HG02885 (cell line): ENCODE data around the gene SF3B1.
"Not testable (repeated sequence)": the region's sequence is repeated elsewhere in the genome, so short reads cannot be mapped to it uniquely, and the experiment has no call there.

Experiments used
- ATAC-seq: cut with Tn5 transposase; IDR thresholded peaks from one replicate; pipeline ENCODE4 v1.9.1; 2021; ENCODE audit warnings: mild to moderate bottlenecking; ENCODE audit not compliant: unreplicated experiment, poor library complexity

The SF3B1 gene

DNA sequence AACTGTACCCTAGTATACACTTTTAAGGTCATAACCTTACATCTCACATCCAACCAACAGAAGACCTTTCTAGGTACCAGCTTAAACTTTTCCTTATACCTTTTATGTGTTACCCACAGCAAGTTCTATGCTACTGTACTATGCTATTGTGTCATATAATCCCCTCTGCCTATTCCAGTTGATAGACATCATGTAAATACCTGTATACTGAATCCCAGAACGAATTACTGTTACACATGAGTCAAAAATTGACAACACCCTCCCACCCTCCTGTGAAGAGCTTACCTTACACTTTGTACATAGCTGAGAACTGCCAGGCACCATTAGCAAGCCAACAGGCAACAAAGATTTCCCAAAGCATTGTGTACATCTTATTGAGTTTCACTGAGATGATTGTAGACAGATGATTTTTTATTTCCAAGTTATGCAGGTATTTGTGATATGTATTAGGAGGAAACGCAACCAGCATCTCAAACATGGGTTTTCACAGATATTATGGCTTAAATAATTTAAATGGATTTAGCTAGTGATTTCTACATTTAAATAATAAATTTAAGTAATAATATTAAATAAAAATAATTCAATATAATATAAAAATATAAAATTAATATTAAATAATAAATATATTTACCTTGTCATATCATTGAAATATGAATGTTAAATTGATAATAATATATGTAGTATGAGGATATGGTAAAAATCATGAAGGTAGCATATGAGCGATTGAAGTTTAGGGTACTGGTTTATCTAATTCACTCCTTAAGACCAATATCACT is 81.2 kb downstream of the SF3B1 start:
- no peak for ATAC-seq

DNA sequence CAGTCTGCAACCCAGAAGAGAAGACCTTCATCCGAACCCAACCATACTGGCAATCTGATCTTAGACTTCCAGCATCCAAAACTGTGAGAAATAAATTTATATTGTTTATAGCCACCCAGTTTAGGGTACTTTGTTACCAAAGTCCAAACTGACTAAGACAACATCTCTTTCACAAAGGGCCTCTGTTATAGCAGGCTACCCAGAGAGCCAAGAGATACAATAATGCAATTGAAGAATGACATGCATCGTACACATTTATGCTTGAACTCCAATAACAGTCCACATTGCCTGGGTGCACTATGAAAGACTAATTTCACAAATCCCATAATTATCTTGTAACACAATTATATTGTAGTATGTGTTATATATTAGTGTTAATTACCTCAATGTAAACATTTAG is 85.1 kb downstream of the SF3B1 start:
- no peak for ATAC-seq

DNA sequence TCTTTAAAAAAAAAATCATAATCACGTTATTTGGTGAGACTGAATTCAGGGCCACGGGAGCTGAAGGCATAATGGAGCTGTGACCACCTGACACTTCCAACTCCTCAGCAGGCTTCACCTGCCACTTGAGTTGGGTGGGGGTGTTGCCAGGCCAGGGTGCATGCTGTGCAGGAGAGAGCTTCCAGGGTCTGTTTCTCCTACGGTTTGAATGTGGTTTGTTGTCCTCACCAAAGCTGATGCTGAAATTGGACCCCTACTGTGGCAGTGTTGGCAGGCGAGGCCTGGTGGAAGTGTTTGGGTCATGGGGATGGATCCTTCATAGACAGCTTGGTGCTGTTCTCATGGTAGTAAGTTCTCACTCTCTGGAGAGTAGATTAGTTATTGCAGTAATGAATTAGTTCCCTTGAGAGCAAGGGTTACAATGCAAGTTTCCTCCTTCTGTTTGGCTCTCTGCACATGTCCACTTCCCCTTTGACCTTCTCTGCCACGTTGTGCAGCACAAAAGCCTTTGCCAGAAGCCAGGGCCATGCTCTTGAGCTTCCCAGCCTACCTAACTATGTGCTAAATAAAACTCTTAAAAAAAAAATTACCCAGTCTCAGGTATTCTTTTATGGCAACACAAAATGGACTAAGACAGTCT is 86.0 kb downstream of the SF3B1 start:
- ATAC-seq = no peak

DNA sequence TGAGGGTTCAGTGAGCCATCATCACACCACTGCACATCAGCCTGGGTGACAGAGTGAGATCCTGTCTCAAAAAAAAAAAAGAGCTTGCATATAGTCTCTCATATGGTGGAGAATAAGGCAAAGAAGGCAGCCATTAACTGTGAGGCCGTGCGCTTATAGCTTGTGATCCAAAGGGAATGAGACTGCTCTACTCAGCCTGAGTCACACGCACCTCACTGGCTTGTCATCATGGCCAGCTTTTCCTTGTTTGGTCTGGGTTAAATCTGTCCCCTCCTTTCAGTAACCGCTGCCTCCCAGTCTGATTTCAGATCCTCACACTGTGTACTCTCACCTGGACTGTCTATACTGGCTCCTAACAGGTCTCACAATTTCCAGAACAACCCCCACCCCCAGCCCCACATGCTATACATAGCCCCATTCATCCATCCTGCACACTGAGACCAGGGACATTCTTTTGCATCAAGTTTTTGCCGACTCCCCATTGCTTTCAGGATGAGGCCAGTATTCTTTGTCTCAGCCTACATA is 88.9 kb downstream of the SF3B1 start:
- ATAC-seq = no peak

DNA sequence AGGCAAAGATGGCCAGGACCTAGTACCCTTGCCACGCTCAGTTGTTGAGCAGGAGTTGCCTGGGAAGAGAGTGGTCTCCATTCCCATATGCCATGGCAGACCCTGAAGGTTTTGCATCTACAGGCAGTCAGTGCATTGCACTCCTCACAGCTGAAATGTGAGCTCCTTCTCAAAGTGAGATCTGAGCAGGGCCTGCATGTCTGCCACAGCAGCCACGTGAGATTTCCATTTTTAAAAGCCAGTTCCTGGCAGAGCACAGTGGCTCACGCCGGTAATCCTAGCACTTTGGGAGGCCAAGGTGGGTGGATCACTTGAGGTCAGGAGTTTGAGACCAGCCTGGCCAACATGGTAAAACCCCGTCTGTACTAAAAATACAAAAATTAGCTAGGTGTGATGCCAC is 90.9 kb downstream of the SF3B1 start:
- not testable (repeated sequence) for ATAC-seq

DNA sequence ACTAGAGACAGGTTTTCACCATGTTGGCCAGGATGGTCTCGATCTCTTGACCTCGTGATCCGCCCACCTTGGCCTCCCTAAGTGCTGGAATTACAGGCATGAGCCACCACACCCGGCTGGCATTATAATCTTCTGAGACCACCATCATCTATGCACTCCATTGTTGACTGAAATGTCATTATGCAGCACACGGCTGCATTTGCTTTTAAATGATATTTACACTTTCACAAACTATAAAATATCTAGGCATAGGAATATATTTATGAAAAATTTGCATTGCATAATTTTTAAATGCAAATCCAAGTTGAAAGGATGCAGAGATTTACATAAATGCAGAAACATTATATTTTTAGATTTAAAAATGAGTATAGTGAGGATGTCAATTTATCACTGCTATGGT is 94.2 kb downstream of the SF3B1 start:
- no peak for ATAC-seq
